Activated CD8-positive, alpha-beta memory T cell treated with anti-CD3 and anti-CD28 coated beads for 4 hours (primary cell): ENCODE data around the gene ZDHHC17.
"Not testable (repeated sequence)": the region's sequence is repeated elsewhere in the genome, so short reads cannot be mapped to it uniquely, and the experiment has no call there.

Source experiments
- DNase-seq, 2 donors: peaks; one replicate each; pipeline ENCODE4 v3.0.0-alpha.2; 2020; ENCODE audit warnings: low read depth in 2 of 2

Gene ZDHHC17

DNA sequence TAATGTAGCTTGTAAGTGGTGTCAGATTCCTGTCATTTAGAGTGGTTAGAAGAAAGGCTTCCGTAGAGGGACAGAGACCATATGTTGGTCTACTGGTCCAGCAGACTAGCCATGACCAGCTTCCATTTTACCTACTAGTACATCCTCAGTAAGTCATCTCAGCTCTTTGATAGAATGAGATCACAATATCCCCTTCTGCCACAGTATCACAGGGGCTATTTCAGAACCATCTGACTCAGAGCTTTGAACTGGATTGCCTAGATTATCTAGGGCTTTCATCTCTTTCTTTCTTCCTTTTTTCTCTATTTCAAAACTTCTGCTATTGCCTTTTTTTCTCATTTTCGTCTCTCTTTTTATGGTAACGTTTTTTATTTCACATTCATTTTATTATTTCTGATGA, 4.7 kb downstream of the ZDHHC17 start:
- DNase-seq, result no peak

DNA sequence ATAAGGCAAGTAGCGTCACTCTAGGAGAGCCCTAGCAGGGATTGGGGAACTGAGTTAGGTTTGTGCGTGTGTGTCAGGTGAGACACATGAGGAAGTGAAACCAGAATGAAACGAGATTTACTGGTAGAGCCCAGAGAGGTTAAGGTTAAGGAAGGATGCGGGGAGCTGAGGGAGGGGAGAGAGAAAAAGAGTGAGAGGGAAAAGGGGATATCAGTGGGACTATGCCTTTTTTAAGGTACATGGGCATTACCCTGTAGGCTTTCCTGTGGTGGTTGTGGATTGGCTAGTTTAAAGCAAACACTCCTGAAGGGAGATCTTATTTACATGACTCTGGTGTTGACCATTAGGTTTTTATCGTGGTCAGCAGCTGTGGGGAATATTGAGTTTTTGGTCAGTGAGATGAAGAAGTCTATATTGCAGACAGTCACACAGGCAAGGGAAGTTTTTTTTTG, 13.9 kb downstream of the ZDHHC17 start:
- DNase-seq, result no peak

DNA sequence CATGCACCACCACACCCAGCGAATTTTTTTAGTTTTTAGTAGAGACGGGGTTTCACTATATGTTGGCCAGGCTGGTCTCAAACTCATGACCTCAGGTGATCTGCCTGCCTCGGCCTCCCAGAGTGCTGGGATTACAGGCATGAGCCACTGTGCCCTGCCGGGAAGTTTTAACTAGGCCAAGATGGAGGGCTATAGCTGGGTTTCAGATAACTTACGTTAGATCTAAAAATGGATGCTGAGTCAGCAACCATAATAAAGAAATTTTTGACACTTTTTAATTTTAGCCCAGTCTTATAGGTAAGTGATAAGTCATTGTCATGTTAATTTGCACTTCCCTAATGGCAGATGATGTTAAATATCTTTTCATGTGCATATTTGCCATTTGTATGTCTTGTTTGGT, 14.4 kb downstream of the ZDHHC17 start:
- DNase-seq, result no peak

DNA sequence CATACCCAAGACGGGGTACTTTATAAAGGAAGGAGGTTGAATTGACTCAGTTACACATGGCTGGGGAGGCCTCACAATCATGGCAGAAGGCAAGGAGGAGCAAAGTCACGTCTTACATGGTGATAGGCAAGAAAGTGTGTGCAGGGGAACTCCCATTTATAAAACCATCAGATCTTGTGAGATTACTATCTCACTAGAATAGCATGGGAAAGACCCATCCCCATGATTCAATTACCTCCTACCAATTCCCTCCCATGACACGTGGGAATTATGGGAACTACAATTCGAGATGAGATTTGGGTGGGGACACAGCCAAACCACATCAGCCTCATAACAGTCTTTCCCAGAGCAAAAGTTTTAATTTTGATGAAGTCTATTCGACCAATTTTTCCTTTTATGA, 15.4 kb downstream of the ZDHHC17 start:
- DNase-seq, result not testable (repeated sequence)

DNA sequence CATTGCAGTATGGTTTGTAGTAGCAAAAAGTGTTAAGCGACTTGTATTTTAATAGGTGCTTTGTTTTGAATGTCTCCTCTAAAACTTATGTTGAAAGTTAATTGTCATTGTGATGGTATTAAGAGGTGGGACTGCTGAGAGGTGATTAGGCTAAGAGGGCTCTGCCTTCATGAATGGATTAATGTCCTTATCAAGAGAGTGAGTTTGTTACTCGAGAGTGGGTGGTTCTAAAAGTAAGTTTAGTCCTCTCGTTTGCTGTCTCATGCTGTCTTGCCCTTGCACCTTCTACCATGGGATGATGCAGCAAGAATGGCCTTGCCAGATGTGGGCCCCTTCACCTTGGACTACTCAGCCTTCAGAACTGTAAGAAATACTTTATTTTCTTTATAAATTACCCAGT, 17.4 kb downstream of the ZDHHC17 start:
- no peak for DNase-seq

DNA sequence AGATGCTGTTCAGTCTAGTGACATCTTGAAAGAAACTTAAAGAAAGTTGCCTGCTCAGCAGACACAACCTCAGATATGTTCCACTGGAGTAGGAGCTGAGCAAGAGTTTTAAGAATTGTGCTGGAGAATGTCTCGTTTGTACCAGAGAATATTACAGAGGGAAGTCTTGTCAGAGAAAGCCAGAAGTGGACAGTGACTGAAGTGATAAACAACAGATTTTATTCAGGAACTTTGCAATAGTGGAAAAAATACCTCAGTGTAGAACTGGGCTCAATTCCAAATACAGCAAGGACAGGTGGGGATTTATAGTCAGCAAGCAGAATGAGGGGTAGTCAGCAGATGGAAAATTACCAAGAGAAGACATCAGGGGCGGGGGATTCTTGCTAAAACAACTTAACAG, 18.6 kb downstream of the ZDHHC17 start:
- no peak for DNase-seq

DNA sequence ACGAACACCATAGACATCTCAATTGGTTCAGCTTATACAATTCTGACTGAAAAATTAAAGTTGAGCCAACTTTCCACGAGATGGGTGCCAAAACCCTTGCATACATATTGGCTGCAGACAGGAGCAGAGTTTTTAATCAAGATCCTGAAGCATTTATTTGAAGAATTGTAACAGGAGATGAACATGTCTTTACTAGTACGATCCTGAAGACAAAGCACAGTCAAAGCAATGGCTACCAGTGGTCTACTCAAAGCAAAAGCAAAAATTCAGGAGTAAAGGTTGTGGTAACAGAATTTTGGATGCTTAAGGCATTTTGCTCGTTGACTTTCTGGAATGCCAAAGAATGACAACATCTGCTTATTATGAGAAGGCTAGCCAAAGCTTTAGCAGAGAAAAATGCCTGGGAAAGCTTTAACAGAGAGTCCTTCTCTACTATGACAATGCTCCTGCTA, 20.7 kb downstream of the ZDHHC17 start:
- DNase-seq, result no peak

DNA sequence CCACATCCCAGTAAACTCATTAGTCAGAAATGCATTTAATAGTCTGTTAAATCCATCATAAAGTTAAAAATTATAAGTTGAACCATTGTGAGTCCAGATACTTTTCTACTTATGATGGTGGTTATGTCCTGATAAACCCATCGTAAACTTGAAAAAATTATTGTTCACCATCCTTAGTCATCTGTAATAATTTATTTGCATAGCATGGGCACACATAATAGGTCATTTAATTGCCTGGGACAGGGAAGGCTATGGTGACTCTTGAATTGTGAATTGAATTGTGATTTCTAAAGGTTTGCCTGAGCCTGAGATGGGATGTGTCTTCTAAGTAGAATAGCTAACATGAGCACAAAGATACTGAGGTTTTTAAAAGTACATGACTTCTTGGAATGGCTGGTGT, 21.5 kb downstream of the ZDHHC17 start:
- DNase-seq, result no peak

DNA sequence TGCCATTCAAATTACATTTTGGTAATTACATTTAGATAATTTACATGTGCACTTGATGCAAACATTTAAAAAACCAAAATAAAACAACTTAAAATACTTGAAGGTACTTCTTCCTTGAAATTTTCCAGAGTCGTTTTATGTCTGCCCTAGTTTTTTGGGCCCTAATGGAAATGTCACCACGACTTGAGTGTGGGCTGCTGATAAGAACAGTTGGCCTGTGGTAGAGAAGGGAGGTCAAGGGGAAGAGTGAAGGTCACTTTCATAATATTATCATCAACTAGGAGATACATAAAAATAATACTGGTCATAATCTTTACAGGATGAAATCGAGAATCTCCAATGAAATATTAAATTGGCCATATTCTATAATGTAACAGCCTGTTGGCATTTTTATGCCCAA, 23.1 kb downstream of the ZDHHC17 start:
- DNase-seq, result no peak

DNA sequence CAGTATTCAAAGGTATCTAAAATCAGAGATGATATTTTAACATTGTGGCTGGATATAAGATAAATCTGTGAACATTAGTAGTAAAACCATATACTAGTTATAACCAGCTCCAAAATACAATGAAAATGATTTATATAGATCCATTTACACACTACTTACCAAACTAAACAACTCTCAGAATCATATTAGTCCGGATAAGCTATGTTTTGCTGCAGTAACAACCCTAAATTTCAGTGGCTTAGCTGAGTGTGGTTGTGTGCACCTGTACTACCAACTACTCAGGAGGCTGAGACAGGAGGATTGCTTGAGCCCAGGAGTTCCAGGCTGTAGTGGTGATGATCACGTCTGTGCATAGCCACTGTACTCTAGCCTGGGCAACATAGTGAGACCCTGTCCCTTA, 23.8 kb downstream of the ZDHHC17 start:
- no peak for DNase-seq

DNA sequence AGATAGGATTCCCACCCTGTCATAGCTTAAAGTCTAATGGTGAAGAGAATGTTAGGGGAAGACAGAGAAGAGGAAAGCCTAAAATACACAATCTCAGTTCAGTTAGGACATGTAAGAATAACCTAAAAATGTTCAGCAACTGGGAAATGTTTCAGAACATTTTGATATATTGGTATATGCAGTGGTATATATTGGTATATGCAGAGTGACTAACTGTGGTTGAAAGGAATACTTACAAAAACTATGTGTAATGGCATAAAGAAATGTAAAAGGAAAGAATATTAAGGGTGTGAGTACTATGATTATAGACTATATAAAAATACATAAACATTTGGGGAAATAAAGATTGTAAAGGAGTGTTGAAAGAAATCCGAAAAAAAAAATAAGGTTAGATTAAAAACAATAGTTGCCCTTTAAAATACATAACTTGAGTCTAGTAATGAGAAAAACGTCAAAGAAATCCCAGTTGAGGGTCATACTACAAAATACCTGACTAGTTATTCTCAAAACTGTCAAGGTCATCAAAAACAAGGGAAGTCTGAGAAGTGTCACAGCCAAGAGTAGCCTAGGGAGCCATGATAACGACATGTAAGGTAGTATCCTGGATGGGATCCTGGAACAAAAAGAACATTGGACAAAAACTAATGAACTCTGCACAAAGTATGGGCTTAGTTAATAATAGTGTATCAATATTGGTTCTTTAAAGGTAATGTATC, 25.6 kb downstream of the ZDHHC17 start:
- DNase-seq, result no peak

DNA sequence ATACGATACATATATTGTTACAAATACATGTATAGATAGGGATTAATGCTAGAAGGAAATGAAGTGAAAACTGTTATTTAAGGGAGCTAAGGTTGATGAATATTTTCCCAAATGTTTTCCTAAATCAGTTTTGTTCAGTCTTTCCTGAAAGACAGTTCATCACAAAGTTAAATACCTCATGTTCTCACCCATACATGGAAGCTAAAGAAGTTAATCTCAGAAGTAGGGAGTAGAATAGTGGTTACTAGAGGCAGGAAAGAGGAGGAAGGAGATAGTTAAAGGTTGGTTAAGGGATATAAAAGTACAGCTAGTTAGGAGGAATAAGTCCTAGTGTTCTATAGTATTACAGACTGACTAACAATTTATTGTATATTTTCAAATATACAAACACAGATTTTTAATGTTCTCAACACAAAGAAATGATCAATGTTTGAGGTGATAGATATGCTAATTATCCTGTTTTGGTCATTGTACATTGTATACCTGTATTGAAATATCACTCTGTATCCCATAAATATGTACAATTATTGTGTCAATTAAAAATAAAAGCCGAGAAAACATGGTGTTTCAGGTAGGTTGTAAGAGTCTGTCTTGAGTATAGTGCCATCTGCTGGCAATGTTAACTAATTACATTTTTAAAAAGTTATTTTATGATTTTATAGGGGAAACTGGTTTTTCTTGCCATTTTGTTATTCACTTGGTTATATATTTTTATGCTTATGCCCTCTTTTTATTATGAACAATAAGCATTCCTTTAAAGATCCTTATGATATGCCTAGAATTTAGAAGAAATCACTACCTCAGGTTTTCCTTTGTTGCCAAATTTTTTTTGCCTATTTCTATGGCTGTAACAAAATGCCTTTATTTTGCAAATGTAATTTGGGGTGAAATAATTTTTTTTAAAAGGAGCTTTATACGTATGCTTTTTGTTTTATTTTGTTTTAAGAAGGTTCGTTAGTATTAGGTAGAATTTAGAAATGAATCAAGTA, 26.9 kb downstream of the ZDHHC17 start:
- no peak for DNase-seq

DNA sequence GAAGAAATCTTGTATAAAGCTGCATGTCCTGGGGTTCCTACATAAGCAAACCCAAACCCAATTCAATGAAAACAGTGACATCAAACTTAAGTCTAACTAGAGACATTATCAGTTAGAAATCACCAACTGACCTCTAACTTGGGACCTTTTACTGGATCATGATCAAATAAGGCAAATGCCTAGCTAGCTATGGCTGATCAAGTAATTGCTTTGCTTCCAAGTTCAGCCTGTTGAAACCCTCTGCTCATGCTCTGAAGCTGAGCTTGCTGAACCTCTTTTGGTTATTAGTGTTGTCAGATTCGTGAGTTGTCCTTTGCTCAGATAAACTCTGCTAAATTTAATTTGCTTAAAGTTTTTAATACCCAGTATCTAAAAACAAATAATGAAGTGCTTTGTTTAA, 28.9 kb downstream of the ZDHHC17 start:
- no peak for DNase-seq

DNA sequence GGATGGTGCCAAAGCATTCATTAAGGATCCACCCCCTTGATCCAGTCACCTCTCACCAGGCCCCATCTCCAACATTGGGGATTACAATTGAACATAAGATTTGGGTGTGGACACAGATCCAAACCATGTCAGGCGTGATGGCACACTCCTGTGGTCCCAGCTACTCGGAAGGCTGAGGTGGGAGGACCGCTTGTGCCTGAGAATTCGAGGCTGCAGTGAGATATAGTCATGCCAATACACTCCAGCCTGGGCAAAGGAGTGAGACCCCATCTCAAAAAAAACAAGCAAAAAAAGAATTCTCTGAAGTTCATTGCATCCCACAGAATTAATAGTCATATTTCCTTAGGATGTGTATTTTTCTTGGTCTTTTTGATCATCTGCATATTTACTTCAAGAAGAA, 34.9 kb downstream of the ZDHHC17 start:
- no peak for DNase-seq

DNA sequence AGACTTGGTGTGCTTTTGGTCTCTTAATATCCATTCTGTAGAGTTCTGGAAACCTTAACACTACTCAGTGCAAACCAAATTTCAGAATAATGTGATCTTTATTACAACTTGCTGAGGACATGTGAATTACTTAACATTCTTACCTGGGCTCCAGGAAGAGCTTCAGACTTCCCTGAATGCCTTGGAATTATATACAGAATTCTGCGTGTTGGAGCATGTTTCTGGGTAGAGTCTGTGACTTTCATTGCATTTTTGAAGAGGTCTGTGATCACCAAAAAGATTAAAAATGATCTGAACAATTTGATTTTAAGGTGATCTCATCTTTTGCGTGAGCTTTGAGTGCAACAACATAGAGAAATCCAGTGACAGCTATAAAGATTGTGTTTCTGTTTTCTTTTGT, 35.4 kb downstream of the ZDHHC17 start:
- no peak for DNase-seq

DNA sequence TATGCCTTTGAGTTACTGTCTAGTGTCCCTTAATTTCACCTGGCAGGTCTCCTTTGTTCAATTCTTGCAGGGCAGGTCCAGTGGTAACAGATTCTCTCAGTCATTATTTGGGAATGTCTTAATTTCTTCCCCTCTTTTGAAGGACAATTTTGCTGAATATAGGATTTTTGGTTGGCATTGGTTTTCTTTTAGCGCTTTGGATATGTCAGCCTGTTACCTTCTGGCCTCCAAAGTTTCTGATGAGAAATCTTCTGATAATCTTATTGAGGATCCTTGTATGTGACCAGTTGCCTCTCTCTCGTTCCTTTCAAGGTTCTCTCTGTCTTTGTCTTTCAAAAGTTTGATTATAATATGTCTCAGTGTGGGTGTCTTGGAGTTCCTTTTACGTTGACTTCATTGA, 38.1 kb downstream of the ZDHHC17 start:
- DNase-seq, result no peak

DNA sequence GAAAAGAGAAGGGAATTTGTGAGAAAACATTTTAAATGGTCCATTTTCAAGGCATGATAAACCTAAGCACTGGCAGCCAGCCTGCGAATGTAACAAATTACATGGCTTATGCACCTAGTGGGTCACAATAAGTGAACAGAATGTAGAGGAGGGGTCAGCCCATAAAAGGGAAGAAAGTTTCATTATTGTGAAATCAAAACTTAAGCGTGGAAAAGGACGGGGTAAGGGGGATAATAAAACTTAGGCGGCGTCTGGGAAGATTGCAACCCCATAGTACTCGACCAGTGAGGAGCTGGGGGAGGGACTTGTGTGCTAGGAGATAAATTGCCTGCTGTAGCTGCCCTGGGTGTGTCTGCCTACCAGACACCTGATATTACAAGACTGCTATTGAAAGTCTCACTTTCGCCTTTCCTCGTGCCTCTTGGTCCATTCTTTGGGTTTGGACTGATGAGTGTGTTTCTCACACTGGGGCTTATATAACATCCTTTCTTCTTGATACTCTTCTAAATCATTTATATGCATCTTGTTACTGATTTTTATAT, 40.6 kb downstream of the ZDHHC17 start:
- no peak for DNase-seq

DNA sequence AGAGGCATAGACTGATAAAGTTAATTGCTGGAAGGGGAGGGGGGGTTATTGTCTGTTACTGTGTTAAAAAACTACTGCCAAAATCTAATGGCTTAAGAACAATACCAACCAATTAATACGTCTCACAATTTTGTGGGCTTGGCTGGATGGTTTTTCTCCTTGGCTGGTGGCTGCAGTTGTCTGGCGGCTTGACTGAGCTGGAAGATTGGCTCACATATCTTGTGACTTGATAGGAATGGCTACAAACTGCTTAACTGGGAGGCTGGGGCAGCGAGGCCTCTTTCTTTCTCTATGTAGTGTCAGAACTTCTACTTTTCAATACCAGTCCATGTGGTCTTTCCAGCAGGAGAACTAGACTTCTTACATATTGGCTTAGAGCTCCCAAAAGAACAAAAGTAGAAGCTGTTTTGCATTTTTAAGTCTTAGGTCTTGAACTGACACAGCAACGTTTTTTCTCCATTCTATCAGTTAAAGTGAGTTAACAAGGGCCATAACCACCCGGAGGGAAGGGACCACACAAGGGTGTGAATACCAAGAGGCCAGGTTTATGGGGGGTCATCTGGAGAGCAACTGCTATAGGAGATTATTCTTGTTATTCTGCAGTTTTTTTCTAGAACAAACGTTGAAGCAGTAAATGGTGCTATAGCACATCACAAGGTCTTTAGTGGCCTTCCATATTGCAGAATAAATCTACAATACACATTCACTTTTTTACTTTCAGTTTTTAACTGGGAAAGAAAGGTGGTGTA, 46.9 kb downstream of the ZDHHC17 start:
- no peak for DNase-seq

DNA sequence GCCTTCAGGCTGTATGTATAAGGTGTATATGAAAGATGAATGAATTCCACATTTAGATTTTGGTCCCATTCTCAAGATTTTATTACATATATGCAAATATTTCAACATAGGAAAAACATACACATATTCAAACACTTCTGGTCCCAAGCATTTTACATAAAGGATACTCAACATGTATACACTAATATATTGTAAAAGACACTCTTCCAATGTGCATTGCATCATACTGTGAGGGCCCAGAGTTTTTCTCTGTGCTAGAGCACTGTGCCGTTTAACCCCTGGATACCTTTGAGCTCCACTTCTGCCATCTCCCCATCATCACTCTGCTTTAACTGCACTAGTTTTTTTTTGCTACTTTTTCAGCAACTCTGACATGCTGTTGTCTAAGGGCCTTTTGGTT, 48.1 kb downstream of the ZDHHC17 start:
- DNase-seq, result no peak

DNA sequence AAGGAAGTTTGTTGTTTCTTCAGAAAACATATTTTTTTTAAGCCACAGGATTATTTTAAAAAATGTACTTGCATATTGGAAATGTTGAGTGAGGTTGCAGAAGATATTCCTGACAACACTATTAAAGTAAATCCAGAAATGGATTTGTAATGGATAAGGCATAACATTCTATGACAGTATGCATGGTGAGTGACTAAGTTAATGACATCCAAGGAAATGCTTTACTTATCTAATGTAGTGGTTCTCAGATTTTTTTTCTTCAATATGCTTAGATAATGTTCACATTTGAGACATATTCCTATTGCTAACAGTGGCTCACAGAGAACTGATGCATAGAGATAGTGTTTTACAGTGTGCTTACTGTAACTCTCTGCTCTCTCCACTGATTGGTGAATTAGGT, 49.4 kb downstream of the ZDHHC17 start:
- no peak for DNase-seq

DNA sequence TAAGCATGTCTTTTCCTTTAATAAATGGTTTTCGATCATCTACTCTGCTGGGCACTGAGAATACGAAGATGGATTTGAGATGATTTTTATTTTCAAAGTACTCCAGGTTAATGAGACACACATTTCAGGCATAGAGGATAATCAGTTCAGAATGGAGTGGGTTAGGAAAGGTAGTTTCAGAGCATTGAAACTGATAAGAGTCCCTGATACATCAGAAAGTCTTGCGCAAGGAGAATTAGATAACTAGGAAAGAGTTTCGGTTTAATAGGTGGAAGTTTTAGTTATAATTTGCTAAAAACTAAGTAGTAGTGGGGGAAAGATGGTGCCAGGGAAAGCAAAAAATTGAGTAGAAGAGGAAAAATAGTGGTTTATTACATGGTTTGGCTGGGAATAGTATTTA, 50.1 kb downstream of the ZDHHC17 start:
- DNase-seq, result no peak

DNA sequence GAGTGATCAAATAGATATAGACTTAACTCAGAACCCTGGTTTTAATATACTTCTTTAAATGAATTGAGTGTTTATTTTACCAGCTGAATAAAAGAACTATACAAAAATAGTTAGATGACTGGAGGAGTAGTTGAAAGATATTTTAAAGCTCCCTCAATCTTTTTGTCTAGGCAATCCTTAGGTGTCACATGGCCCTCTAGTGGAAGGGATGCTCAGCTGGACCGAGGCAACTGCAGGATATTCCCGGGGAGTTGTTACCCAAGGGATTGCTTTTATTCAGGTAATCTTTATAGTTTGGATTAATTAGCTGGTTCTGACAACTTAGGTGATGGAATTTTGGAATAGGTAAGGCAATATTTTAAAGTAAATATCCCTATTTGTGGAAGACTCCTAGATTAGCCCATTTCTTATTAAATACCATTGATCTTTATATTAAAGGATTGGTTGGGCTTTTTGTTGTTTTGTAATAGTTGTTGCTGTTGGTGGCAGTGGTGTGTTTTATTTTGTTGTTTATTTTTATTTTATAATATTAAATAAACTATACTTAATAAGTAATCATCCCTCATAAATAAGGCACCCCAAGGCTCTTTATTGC, 57.1 kb downstream of the ZDHHC17 start:
- DNase-seq, result no peak
